Stimulated activated effector memory CD8-positive, alpha-beta T cell treated with anti-CD3 and anti-CD28 coated beads, Interleukin-12 subunit alpha, Interleukin-12 subunit beta, amount 100 ng/mL, for 72 hours (primary cell): Measurements from ENCODE around the gene KDM7A.
A peak's percentile ranks its signal among the peaks of the same experiment; 100 is the strongest.

Experiments
- ATAC-seq: fragments of 150-1000 bp; cut with Tn5 transposase; 2 replicates; pipeline ENCODE4 v1.10.0; 2021
- DNase-seq, 2 donors: peaks; one replicate each; pipeline ENCODE4 v3.0.0; 2021 to 2022; ENCODE audit warnings: low spot score in 2 of 2
- H3K27ac Mint-ChIP-seq: one replicate; pipeline ENCODE4 v1.8.0; 2022; ENCODE audit warnings: mild to moderate bottlenecking, mixed read lengths
- H3K36me3 Mint-ChIP-seq: one replicate; pipeline ENCODE4 v1.8.0; 2022; ENCODE audit warnings: mild to moderate bottlenecking, mixed read lengths
- H3K4me1 Mint-ChIP-seq: one replicate; pipeline ENCODE4 v1.8.0; 2022; ENCODE audit warnings: mixed read lengths
- H3K4me3 Mint-ChIP-seq: one replicate; pipeline ENCODE4 v1.8.0; 2022; ENCODE audit warnings: mild to moderate bottlenecking, mixed read lengths
- H3K9me3 Mint-ChIP-seq: one replicate; pipeline ENCODE4 v1.8.0; 2022; ENCODE audit warnings: mixed read lengths

Gene KDM7A

DNA sequence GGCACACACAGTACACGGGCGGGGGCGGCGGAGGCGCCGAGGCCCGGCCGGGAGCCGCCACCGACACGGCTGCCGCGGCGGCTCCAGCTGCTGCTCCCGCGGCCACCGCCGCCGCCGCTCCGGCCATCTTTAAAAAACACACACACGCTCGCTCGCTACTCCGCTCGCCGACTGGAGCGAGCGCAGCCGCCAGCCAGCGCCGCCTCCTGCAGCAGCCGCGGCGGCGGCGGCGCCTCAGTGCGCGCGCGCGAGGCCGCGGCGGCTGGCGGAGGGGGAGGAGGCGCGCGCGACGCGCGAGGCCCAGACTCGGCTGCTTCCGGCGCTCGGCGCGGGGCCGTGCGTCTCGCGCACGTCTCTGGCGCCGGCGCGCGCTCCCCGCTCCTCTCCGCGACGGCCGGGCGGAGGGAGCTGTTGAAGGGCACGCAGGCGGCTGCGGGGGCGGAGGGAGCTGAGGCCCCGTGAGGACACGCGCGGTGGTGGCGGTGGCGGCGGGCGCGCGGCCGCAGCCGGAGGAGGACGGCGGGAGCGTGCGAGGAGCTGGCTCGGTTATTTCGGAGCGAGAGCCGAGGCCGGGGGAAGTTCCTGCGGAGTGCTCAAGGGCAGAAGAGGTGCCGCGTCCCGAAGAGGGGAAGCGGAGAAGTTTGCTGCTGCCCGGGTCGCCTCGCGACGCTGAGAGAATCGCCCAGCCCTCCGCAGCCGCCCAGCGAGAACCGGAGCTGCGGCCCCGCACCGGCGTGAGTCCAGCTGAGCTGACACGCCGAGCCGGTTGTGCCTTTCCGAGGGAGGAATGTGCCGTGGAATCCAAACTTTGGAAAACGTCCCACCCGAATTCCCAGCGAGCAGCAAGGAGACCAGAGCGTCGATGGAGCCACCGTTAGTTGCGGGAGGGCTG is at the start of gene KDM7A:
Gene KDM7A, minus strand, starts transcription at position 173 of the 892 bp plus-strand sequence. Its CDS starts 46 bp downstream, at position 127.
- Mint-ChIP-seq H3K9me3 (no peaks in the 10 kb centered on the region), H3K4me1 (peaks cover 30% of the 10 kb centered on the region), H3K36me3 (peaks cover 55% of the 10 kb centered on the region), H3K27ac (peak within 1 kb of the TSS; percentile 91), H3K4me3 (peak within 1 kb of the TSS; percentile 99)
- ATAC-seq (peak; percentile 88), DNase-seq (peak; percentile 89 to 93)

DNA sequence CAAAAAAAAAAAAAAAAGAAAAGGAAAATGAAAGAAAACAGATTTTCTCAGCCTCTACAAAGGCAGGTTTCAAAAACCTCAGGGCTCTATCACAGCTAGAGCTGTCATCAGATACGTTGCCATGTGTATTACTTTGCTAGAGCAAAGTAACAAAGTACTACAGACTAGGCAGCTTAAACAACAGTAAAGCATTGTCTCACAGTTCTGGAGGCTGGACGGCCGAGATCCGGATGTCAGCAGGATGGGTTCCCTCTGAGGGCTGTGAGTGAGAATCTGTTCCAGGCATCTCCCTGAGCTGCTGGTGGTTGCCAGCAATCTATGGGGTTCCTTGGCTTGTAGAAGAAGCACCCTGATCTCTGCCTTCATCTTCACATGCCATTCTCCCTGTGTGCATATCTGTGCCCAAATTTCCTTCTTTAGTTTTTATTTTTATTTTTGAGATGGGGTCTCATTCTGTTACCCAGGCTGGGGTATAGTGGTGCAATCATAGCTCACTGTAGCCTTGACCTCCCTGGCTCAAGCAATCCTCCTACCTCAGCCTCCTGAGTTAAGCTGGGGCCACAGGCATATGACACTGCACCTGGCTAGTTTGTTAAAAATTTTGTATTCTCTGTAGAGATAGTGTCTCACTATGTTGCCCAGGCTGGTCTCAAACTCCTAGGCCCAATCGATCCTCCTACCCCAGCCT is 48.9 kb upstream of the KDM7A start:
- H3K4me1 Mint-ChIP-seq: peaks cover 50% of the 10 kb centered on the region
- H3K27ac Mint-ChIP-seq: peak overlapping the region; percentile 78
- no peaks in the 10 kb centered on the region for H3K9me3 Mint-ChIP-seq
- peaks cover 14% of the 10 kb centered on the region for H3K36me3 Mint-ChIP-seq
- H3K4me3 Mint-ChIP-seq: peak overlapping the region; percentile 45
- DNase-seq: no peak
- no peak for ATAC-seq

GRCh38 chr7:140223515-140224221 is 46.9 kb upstream of the KDM7A start:
- H3K4me1 Mint-ChIP-seq: peaks cover 43% of the 10 kb centered on the region
- ATAC-seq (peak; percentile 78), DNase-seq (no peak)
- peak overlapping the region; percentile 47 for H3K4me3 Mint-ChIP-seq
- H3K9me3 Mint-ChIP-seq: no peaks in the 10 kb centered on the region
- peak overlapping the region; percentile 70 for H3K27ac Mint-ChIP-seq
- H3K36me3 Mint-ChIP-seq: no peaks in the 10 kb centered on the region

GRCh38 chr7:140222814-140223213 is 46.0 kb upstream of the KDM7A start:
- no peak overlapping the region for H3K4me3 Mint-ChIP-seq
- no peak for ATAC-seq
- H3K27ac Mint-ChIP-seq: no peak overlapping the region
- H3K9me3 Mint-ChIP-seq: no peaks in the 10 kb centered on the region
- H3K4me1 Mint-ChIP-seq: peaks cover 45% of the 10 kb centered on the region
- H3K36me3 Mint-ChIP-seq: no peaks in the 10 kb centered on the region
- DNase-seq: no peak

- Mint-ChIP-seq H3K36me3 (no peaks in the 10 kb centered on the region), H3K4me3 (no peak overlapping the region), H3K9me3 (peaks cover 8% of the 10 kb centered on the region), H3K27ac (no peak overlapping the region), H3K4me1 (peaks cover 39% of the 10 kb centered on the region)
- ATAC-seq: no peak
- DNase-seq: no peak
Observed at GRCh38 chr7:140219672-140220524, 43.1 kb upstream of the KDM7A start.

DNA sequence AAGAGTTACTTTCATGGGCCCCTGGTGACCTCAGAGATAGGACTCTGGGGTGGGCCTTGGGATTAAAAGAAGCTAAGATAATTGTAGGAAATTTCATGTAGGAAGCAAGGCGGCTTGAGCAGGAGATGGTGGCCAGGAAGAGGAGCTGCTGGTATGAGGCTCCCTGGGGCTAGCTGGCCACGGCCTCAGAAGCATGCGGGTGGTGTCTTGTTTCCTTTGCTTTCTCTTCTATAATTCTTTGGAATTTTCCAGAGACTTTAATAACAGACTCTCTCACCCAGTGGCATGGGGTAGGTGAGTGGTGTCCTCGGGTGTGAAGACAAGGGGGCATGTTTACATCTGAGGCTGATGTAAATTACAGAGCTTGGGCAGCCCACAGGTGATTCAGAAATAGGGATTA is 41.9 kb upstream of the KDM7A start:
- Mint-ChIP-seq H3K27ac (no peak overlapping the region), H3K4me3 (no peak overlapping the region), H3K36me3 (no peaks in the 10 kb centered on the region), H3K4me1 (peaks cover 40% of the 10 kb centered on the region), H3K9me3 (peaks cover 8% of the 10 kb centered on the region)
- no peak for ATAC-seq
- DNase-seq: no peak

DNA sequence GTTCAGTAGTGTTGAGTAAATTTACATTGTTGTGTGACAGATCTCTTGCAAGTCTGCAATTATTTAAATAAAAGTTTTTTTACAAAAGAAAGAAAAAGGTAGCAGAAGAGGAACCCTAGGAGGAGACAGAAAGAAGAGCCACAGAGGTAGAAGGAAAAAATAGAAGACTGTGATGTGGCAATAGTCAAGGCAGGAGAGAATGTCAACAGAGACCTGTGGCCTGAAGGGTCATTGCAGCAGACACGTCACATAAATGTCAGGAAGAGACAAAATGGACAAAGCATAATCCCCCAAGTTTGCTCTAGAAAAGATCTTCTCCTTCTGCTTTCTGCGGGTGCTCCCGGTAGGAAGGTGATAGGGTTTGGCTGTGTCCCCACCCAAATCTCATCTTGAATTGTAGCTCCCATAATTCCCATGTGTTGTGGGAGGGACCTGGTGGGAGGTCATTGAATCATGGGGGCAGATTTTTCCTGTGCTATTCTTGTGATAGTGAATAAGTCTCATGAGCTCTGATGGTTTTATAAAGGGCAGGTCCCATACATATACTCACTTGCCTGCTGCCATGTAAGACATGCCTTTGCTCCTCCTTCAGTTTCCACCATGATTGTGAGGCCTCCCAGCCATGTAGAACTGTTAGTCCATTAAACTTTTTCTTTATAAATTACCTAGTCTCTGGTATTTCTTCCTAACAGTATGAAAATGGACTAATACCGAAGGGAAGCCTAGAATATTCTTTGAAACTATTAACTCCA is 41.1 kb upstream of the KDM7A start:
- H3K4me3 Mint-ChIP-seq: no peak overlapping the region
- ATAC-seq (no peak), DNase-seq (no peak)
- H3K9me3 Mint-ChIP-seq: peaks cover 8% of the 10 kb centered on the region
- no peaks in the 10 kb centered on the region for H3K36me3 Mint-ChIP-seq
- H3K4me1 Mint-ChIP-seq: peaks cover 36% of the 10 kb centered on the region
- no peak overlapping the region for H3K27ac Mint-ChIP-seq

DNA sequence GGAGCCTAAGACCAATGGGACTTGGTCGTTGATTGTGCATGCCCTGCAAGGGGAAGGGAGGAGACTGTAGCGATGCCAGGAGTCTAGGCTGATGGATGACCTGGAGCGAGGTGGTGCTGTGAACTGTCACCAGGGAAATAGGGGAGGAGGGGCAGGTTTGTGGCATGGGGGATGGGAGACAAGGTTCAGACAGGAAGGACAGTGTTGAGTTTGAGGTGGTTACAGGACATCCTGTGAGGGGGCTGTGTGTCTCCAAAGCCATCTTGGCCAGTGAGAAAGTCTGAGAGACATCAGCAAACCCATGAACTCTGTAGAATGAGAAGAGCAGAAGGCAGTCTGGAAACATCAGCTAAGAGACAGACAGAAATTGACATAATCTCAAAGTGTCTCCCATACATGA is 38.5 kb upstream of the KDM7A start:
- Mint-ChIP-seq H3K27ac (no peak overlapping the region), H3K9me3 (peaks cover 8% of the 10 kb centered on the region), H3K4me3 (no peak overlapping the region), H3K4me1 (peaks cover 53% of the 10 kb centered on the region), H3K36me3 (peaks cover 4% of the 10 kb centered on the region)
- DNase-seq: no peak
- ATAC-seq: no peak

DNA sequence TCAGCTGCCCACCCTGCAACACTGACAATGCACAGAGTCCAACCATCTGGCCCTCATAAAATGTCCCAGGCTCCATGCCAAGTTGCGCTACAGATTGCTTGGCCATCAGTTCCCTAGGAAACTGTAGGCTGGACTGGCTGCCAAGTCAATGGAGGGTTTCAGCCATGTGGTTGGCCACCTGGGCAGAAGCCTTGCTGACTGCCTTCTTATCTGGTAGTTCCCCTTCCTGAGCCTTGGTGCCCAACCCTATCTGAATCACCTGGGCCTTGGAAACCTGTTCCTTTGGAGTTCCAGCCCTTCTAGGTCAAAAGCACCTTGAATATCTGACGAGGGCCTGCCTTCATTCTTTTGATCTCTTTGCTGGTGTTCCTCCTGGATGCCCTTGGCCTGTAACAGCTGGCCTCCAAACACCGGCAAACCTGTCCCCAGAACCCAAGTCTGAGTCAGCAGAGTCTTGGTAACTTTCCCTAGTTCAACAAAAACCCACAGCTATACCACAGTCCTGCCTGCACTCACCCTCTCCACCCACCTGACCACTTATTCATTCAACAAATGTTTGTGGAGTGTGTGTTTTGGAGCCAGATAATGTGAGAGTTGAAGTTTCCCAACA is 37.4 kb upstream of the KDM7A start:
- Mint-ChIP-seq H3K36me3 (peaks cover 7% of the 10 kb centered on the region), H3K27ac (peak overlapping the region; percentile 80), H3K9me3 (peaks cover 8% of the 10 kb centered on the region), H3K4me1 (peaks cover 64% of the 10 kb centered on the region), H3K4me3 (peak overlapping the region; percentile 9)
- peak; percentile 70 for ATAC-seq
- DNase-seq: peak in 1 of 2 donors; percentile 69

DNA sequence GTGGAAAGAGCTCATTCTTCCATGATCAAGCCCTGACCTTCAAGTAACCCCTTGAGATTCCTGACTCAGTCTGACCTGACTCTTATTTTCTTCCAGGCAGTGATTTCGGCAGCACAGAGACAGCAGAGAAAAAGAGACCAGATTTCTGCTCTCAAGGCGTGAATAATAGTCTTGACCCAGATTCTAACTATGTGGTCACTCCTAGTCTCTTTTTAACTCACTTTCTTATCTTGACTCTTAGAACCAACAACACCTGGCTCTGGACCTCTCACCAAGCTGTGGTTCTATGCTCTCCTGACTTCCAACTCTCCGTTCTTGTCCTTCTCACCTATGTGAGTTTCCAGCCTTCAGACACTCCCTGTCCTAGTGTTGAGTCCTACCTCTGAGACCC is 36.9 kb upstream of the KDM7A start:
- H3K4me3 Mint-ChIP-seq: peak overlapping the region; percentile 9
- peak overlapping the region; percentile 80 for H3K27ac Mint-ChIP-seq
- peak; percentile 48 for ATAC-seq
- H3K36me3 Mint-ChIP-seq: peaks cover 7% of the 10 kb centered on the region
- DNase-seq: no peak
- H3K9me3 Mint-ChIP-seq: peaks cover 8% of the 10 kb centered on the region
- H3K4me1 Mint-ChIP-seq: peaks cover 63% of the 10 kb centered on the region

- DNase-seq: peak in 1 of 2 donors; percentile 74
Observed at GRCh38 chr7:140212100-140212881, 35.5 kb upstream of the KDM7A start.

GRCh38 chr7:140211698-140212097 is 34.9 kb upstream of the KDM7A start:
- DNase-seq (no peak), ATAC-seq (no peak)
- peak overlapping the region; percentile 61 for H3K4me3 Mint-ChIP-seq
- H3K9me3 Mint-ChIP-seq: peaks cover 4% of the 10 kb centered on the region
- H3K4me1 Mint-ChIP-seq: peaks cover 69% of the 10 kb centered on the region
- peak overlapping the region; percentile 93 for H3K27ac Mint-ChIP-seq
- H3K36me3 Mint-ChIP-seq: peaks cover 7% of the 10 kb centered on the region

More at GRCh38 chr7:140212100-140212881, 35.5 kb upstream of the KDM7A start:
- peaks cover 7% of the 10 kb centered on the region for H3K36me3 Mint-ChIP-seq
- peak; percentile 86 for ATAC-seq
- peak overlapping the region; percentile 61 for H3K4me3 Mint-ChIP-seq
- H3K4me1 Mint-ChIP-seq: peaks cover 64% of the 10 kb centered on the region
- peak overlapping the region; percentile 93 for H3K27ac Mint-ChIP-seq
- peaks cover 4% of the 10 kb centered on the region for H3K9me3 Mint-ChIP-seq
